ENCODE measurements around the gene CYP2W1.

Gene CYP2W1

DNA sequence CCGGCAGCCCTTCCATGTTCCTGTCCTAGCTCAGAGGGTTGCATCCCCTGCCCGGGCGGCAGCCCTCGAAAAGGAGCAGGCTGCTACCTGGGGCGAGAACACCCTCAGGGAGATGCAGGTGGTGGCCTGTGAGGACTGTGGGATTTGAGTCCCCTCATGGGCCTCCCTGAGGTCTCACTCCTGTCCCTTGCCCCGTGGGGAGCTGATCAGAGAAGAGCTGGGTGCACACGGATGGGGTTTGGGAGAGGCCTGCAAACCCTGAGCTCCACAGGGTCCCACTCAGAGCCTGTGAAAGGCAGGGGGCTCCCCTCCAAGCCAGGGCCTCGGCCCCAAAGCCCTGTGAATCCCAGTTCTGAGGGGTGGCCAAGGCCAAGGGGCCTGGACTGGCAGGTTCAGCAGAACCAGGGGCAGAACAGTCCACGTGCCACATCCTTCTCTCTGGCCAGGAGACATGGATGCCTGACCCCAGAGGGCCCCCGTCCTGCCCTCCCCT is 424 bp upstream of the CYP2W1 start:
- no peak for FAIRE-seq

DNA sequence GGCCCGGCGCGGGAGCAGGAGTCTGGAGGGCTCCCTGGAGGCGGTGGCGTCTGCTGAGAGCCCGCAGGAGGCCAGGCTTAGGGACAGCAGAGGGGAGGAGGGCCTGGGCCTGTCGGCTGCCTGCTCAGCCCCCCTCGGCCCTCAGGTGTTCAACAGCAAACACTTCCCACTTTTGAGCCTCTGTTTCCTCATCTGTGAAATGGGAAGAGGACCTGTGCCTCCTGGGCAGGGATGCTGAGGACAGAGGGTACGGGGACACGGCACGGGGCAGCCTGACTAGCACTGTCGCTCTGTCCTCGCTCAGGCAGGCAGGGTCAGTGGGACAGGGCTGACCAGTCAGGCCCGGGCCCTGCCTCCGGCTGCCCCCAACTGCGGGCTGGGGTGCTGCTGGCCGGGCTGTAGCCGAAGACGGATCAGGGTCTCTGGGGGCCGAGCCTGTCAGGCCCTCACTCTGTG is 663 bp downstream of the CYP2W1 start:
- no peak for FAIRE-seq

DNA sequence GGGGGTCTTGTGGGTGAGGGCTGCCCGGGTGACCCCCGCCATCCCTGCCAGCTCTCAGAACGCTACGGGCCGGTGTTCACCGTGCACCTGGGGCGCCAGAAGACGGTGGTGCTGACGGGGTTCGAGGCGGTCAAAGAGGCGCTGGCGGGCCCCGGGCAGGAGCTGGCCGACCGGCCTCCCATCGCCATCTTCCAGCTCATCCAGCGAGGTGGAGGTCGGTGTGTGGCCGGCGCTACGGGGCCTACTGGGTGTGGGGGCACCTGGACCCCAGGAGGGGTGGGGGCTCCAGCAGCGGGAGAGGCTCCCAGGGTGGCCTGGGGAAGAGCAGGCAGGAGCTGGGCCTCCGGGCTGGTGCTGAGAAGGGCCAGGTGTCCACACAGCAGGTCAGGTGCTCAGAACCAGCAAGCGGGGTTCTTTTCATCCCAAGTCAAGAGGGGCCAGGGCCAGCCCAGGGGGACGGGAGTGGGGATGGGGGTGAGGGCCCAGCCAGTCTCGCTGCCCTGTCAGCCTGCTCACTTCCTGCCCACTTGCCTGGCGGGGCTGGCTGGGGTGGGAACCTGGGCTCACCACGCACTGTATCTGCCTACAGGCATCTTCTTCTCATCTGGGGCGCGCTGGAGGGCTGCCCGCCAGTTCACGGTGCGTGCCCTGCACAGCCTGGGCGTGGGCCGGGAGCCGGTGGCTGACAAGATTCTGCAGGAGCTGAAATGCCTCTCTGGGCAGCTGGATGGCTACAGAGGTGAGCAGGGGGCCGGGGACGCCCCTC is 1.6 kb downstream of the CYP2W1 start:
- FAIRE-seq, result no peak

DNA sequence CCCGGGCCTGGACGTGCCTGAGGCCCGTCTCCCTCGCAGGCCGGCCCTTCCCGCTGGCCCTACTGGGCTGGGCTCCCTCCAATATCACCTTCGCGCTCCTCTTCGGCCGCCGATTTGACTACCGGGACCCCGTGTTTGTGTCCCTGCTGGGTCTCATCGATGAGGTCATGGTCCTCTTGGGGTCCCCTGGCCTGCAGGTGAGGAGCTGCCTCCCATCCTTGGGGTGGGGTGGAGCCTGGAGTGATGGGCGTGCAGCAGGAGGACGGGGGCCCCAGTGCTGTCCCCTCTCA is 2.1 kb downstream of the CYP2W1 start:
- no peak for FAIRE-seq

DNA sequence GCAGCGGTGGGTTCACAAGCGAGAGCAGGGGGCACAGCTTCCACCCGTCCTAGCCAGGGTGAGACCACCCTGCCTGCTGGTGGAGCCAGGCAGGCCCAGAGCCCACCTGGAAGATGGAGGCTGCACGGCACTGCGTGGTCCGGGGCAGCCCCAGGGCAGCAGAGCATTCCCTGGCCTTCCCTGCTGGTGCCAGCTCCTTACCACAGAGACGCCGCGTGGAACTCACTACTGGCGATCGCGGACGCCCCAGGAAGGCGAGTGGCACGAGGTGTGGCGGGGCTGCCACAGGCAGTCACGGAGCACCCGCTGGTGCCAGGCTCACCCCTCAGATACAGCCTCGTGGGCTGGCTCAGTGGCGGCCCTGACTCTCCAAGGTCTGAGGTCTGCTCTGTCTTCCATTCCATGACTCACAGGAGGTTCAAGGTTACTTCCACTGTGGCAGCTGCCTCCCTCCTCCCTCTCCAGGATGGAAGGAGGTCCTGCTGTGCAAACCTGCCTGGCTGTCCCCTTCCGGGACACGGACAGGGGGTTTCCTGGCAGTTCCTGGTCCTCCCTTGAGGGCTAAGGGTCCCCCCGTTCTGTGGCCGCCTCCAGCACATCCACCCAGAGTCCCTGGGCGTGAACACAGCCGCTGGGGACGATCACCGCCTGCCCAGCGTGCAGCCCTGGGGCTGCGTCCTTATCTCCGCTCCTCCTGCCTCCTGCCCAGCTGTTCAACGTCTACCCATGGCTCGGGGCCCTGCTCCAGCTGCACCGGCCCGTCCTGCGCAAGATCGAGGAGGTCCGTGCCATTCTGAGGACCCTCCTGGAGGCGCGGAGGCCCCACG is 3.1 kb downstream of the CYP2W1 start:
- no peak for FAIRE-seq

DNA sequence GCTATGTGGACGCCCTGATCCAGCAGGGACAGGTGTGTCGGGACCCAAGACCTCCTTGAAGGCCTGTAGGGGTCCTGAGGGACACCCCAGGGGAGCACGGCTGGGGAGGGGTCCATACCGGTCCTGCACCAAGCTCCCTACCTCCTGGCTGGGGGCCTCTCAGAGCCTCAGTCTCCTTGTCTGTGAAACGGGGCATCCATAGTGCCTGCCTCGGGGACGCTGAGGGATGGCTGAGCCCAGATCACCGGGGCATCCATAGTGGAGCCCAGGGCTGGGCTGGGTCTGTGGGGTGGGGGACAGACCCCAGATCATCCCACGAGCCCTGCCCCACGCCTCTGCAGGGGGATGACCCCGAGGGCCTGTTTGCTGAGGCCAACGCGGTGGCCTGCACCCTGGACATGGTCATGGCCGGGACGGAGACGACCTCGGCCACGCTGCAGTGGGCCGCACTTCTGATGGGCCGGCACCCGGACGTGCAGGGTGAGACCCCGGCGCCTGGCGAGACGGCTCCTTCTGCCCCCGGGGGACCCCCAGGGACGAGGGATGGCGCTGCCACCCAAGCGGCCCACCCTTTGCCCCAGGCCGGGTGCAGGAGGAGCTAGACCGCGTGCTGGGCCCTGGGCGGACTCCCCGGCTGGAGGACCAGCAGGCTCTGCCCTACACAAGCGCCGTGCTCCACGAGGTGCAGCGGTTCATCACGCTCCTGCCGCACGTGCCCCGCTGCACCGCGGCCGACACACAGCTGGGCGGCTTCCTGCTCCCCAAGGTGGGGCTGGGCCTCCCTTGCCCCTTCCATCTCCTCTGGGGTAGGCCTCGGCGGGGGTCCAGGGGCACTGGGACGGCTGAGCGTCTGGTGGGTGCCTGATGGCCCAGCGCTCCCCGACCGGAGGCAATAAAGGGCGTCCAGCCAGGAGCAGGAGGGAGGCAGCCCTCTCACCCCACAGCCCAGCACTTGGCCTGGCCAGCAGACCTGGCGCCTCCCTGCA is 4.1 kb downstream of the CYP2W1 start:
- FAIRE-seq, result no peak

DNA sequence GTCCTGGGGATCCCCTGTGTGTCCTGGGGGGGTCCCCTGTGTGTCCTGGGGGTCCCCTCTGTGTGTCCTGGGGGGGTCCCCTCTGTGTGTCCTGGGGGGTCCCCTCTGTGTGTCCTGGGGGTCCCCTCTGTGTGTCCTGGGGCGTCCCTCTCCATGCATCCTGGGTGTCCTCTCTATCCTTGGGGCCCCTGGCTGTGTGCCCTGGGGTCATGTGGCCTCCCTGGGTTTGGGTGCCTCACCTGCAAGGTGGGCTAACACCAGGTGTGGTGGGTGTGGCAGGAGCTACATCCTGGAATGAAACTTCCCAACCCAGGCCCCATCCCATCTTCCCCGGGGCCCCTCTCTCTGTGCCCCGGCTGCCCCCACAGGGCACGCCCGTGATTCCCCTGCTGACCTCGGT is 4.9 kb downstream of the CYP2W1 start:
- FAIRE-seq, result no peak

DNA sequence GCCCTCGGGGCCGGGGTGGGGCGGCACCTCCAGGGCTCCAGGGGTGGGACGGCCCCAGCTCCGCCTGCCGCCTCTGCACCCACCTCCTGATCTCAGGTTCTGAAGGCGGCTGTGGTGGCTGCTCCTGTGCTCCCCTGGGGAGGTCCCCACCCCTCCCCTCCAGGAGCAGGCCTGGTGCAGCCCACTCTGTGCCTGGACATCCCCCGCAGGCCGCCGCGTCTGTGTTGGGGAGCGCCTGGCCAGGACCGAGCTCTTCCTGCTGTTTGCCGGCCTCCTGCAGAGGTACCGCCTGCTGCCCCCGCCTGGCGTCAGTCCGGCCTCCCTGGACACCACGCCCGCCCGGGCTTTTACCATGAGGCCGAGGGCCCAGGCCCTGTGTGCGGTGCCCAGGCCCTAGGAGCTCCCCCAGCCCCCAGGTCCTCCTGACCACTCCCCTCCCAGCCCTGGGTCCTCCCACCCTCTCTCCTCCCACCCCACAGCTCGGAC is 5.5 kb downstream of the CYP2W1 start:
- FAIRE-seq, result no peak

DNA sequence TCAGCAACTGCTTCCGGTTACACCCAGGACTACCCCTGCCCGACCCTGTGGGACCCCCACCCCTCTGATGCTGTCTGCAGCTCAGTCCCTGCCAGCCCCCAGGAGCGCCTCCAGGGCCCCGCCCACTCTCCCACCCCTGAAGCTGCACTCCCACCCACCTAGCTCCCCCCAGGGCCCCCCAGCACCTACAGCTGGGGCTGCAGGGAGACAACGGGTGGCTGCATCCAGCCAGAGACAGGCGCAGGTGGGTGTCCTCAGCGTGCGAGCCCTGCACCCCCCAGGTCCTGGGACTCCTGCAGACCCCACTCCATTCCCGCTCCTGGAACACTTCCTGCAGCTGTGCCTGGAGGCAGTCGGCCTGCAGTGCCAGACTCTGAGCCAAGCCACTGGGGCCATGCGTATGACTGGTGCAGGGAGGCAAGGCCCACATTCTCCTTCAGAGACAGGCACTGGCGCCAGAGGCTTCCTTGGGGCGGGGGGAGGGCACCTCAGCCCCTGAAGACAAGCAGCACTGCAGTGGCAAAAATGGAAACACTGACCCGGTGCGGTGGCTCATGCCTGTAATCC is 6.1 kb downstream of the CYP2W1 start:
- no peak for FAIRE-seq

DNA sequence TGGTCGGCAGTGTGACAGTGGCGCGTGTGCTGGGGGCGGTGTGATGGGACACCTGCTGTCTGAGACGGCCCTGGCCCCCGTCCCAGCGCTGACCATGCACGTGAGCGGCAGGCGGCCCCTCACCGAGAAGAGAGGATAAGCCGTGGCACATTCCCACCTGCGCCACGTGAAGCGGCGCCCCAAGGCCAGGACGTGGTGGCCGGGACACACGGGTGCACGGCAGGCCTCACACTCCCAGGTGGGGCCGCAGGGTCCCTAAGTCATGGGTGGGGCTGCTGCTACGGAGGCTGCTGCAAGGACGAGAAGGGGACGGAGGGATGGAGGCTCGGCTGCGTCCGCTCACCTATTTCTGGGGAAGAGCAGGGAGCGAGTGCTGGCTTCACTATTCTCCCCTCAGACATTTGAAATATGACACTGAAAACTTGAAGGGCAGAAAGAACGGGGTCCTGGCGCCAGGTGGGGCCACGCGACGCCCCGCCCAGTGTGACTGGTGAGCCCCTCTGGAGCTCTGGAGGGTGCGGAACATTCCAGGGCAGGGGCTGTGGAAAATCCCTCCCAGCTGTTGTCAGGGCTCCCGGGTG is 7.5 kb downstream of the CYP2W1 start:
- no peak for FAIRE-seq

DNA sequence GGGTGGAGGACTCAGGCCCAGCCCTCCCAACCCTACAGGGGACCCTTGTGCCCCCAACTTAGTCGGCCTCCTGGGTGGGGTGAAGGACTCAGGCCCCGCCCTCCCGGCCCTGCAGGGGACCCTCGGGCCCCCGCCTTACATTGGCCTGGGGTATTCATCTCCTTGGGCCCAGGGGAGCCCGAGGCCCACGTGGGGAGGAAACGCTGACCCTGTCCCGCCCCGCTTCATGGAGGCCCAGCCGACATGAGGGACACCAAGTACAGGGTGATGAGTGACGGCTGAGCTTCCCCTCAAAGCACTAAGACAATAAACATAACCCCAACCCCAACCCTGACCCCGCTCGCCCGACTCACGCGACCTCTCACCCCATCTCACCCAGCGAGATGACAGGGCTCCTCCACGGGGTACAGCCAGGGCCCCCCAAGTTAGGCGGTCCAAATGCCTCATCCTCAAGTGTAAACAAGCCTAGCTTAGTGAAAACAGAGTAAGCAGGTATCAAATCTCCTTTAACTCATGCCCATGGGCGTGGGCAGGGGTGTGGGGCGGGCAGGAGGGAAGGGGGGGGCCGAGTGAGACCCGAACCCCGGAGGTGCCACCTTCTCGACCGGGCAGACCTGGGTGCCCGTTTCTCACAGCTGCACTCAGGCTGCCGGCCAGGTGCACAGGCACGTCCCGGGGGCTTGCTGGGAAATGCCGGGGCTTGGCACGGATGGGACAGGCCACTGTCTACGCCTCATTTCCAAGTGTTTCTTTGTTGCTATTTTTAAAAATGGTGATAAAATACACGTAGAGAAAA is 8.2 kb downstream of the CYP2W1 start:
- no peak for FAIRE-seq

DNA sequence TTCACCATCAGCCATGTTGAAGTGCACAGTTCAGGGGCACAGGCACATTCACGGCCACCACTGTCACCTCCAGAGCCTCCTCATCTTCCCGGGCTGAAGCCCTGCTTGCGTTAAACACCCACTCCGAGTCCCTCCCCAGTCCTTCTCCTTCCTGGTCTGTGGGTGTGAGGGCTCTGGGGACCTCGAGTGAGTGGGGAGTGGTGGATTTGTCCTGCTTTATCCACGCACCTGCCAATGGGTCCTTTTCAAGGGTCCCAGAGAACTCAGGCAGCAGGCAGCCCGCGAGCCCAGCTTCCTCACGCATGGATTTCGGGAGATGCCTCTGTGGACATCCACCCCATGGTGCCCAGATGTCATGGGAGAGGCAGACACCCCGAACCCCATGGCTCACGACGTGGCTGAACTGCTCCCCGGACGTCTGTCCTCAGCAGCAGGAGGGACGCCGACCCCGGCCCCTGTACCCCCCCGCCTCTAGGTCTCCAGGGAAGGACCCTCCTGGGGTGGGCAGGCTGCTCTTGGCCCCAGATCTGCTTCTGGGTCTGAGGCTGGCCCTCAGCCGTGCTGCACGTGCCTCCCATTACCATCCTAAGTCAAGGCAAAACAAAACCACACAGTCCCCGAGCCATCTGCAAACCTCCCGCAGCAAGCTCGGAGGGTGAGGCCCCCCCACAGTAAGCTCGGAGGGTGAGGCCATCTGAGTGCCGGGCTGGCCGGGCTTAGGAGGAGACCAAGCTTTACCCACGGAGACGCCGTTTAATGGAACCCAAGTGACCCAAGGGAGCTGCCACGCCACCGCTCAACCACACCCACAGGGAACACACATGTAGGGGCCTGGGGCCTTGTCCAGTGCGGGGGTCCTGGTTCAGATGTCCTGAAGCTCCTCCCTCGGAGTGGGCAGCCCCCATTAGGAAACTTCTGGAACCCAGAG is 9.0 kb downstream of the CYP2W1 start:
- no peak for FAIRE-seq

DNA sequence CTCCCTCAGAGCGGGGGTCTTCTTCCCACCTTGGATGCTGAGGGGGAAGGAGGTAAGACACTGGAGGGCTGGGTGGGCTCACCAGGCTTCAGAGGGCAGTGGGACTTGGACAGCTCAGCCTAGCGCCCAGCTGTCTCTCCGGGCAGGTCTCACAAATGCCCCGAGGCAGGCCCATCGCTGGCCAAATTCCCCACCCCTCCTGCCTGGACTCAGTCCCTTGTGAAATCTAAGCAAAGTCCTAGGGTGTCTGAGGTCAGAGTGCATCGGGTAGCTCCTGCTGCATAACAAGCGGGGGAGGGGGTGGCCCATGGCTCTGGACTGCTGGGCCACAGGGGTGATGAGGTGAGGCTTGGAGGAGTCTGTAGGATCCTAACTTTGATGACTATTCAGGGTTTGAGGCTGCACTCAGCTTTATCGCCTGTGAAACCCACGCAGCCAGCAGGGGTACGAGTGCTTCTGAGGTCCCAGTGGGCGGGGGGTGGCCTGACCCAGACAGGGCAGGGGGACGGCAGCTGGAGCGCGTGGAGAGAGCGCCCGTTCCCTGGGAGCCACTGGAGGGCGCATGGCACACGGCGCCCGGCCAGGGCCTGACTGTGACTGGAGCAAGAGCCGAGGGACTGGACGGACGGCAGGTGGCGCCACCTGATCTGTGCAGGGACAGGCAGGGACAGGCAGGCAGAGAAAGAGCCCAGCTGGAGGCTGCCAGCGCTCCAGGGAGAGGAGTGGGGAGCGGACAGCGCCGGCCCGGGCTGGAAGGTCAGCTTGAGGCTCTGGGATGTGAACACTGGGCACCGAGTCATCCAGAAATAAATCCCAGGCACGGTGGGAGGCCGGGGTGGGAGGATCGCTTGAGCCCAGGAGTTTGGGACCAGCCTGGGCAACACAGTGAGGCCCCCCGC is 10.0 kb downstream of the CYP2W1 start:
- no peak for FAIRE-seq

DNA sequence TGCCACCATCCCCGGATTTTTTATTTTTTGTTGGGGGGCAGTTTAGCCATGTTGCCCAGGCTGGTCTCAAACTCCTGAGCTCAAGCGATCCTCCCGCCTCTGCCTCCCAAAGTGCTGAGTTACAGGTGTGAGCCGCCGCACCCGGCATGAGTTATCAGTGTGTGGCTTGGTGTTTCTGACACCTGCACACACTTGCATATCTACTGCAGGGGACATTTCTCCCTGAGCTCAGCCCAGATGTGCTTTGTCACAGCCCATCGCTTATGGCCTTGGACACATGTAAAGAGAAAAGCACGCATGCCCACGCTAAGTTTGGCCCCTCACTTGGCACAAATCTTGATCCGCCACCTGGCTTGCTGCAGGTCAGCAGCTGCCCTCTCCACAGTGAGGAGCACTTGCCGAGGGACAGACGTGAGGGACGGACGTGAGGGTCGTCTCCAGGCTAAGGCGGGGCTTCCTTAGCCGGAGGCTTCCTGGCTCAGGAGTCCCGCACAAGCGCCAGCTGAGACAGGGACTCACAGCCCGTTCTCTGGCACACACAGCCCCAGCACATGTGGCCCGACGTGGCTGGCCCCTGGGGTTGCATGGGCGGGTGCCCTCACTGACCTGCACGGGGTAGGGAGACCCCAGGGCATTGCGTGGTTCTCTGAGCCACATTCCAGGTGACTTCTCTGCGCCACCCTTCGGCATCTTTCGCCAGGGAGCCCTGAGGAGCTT is 11.8 kb downstream of the CYP2W1 start:
- no peak for FAIRE-seq

DNA sequence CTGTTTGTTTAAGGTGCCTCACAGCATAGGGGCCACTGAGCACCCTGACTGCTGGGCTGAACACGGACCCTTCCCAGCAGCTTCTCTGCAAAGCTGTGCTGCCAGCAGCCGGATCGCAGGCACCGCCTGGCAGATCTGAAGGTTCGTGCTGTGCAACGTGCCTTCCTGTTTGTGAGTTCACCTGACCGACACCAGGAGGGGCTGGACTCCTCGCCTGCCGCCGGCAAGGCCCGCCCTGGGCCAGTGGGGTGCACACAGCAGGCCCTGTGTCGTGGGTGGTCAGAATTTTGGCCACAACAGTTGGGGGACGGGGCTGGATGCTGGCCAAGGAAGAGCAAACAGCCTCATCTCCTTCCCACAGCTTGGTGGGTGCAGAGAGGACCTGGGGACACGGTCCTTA is 12.6 kb downstream of the CYP2W1 start:
- no peak for FAIRE-seq

DNA sequence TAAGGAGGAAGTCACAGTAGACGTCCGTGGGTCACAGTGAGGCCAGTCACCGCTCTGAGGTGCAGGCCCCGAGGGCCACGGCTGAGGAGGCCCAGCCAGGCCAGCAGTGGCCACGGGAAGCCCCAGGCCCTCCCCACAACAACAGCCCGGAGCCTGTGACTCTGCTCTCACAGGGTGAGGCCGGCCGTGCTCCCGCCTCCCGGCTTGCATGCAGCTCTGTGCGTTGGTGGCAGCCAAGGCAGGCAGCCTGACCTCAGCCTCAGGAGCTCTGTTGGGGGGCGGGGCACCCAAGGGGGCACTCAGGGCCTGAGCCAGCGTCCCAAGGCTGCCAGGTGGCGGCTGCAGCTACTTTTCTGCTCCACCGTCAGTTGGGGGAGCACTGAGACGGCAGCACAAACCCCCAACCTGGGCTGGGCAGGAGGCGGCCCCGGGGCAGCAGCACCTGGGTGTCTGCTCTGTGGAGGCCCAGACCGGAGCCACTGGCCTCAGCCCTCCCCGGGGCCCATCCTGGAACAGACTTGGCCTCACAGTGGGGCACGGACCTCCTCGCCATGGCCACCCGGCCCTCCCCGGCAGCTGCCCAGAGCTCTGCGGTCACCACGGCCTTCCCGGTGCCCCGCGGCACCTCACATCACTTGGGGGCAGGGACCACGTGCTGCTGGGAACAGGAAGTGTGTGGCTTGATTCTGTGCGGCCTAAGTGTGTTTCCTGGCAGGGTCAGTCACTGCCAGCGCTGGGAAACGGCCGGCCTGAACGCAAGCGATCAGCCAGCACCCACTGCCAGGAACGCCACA is 13.3 kb downstream of the CYP2W1 start:
- no peak for FAIRE-seq
